ENCODE results near the gene PGC.
A peak's percentile ranks its signal among the peaks of the same experiment; 100 is the strongest.

PGC gene

DNA sequence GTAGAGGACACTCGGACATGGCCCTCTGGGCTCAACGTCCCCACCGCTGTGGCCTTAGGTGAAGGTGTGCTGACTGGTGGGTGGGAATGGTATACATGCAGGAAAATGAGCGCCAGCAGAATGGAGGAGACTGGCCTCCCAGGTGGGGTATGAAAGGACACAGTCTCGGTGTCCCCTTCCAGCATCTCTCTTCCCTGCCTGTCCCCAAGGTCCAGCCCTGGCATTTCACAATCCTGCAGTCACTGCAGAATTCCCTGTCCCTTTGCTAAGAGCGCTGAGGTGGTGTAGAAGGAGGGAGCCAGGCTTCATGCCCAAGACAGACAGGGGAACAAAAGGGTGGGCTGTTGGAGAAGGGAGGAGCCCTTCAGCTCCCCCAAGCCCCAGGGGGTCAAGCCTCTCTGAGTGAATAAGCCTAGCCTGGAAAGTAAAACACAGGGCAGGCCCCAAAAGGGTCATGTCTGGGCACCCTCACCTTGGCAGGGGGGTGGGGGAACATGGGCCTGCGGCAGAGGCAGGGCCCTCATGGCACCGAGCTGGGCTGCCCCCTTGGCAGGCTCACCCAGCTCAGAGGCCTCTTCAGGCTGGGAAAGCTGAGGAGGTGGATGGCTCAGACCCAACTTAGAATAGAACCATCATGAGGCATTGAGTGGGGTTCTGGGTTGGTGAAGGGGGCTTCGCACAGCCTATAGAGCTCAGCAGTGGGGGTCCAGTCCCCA lies 35.7 kb downstream of the PGC start:
- DNase-seq: no peak

DNA sequence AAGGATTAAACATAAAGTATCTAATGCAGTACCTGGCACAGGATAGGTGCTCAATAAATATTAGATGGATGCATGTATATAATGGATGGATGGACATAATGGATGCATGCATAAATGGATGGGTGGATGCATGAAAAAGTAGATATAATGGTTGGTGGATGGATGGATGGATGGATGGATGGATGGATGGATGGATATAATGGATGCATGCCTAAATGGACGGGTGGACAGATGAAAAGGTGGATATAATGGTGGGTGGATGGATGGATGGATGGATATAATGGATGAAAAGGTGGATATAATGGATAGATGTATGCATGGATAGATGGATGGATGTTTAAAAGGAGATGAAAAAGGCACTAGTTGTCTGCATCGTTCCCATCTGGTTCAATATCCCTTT lies 37.8 kb downstream of the PGC start:
- no peak for DNase-seq

- no peak for DNase-seq
Measured at GRCh38 chr6:41708856-41709255, 38.3 kb downstream of the PGC start.

DNA sequence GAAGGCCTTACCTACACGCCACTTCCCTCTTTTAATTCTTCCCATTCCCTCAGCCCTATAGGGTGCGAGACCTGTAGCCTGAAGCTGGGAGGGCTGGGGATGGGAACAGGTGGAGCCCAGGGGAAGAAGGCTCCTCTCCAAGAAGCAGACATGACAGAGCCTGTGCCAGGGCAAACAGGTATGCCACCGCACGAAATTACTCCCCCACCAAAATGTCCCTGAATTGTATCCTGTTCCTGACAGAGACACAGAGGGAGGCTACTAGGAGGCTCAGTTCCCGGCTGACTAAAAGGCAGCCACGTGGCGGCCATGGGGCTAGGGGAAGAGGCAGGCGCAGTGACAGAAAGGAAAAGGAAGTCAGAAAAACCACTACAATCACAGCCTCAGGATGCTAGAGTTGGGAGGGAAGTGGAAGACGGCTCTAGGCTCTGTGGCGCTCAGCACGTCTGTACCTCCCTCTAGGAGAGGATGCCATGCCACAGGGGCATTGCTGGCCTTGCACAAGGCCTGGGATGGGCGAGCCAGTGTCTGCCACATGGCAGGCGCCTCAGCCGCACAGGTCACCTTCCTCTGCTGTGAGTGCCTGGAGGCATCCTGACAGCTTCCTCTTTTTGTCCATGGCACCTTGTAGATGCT lies 39.5 kb downstream of the PGC start:
- DNase-seq: no peak

GRCh38 chr6:41706876-41707564 lies 40.2 kb downstream of the PGC start:
- DNase-seq: peak; percentile 57

DNA sequence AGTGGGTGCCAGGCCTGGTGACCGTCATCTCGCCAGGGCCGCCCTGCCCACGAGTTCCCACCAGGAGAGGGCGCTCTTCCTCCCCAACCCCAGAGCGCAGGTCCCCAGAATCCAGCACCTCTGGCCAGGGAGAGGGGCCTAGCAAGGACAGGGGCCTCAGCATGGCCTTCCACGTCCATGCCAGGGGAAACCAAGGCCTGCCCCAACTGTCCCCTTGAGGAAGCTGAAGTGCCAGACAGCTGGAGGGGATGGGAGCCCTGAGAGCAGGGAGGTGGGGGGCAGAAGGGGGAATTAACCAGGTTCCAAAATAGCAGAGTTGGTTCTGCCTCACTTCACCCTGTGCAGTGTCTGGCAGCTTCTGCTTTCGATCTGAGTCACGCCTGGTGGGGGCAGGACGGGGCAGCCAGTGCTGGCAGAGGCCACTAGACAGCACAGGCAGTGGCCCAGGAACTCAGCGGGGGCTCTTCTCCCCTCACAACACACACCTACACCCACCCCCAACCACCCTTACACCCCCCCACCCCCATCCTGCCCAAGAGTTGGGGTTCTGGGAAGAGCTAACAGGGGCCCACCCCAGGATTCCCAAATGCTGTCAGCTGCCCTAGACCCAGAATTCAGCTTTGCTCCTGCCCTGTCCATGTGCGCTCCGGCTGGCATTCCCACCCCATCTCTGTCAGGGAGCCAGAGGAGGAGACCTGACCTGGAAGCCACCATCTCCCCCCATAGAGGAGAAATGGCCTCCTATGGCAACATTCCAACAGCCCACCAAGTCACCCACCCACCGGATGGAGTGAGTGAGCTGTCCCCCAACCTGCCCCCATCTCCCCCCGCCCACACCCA lies 41.0 kb downstream of the PGC start:
- DNase-seq: peak; percentile 55

- no peak for DNase-seq
Measured at GRCh38 chr6:41705311-41705995, 41.7 kb downstream of the PGC start.

GRCh38 chr6:41704656-41705310 lies 42.4 kb downstream of the PGC start:
- DNase-seq: no peak

DNA sequence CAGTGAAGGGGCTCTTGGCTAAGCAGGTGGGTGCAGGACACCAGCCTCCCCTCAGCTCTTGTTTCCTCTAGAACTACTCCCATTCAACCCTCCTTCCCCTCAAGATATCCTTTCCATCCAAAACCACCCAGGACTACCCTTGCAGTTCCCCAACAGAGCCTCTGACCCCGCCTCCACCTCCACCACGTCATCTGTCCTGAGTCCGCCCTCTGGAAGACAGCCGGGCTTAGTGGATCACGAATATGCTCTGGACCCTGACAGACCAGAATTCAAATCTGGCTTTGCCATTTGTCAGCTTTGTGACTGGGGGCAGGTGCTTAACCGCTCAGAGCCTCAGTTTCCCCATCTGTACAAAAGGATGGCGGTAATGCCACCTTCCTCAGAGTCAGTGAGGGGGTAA lies 43.2 kb downstream of the PGC start:
- no peak for DNase-seq

- no peak for DNase-seq
Measured at GRCh38 chr6:41702771-41703494, 44.3 kb downstream of the PGC start.

GRCh38 chr6:41702089-41702745 lies 45.0 kb downstream of the PGC start:
- DNase-seq: no peak

DNA sequence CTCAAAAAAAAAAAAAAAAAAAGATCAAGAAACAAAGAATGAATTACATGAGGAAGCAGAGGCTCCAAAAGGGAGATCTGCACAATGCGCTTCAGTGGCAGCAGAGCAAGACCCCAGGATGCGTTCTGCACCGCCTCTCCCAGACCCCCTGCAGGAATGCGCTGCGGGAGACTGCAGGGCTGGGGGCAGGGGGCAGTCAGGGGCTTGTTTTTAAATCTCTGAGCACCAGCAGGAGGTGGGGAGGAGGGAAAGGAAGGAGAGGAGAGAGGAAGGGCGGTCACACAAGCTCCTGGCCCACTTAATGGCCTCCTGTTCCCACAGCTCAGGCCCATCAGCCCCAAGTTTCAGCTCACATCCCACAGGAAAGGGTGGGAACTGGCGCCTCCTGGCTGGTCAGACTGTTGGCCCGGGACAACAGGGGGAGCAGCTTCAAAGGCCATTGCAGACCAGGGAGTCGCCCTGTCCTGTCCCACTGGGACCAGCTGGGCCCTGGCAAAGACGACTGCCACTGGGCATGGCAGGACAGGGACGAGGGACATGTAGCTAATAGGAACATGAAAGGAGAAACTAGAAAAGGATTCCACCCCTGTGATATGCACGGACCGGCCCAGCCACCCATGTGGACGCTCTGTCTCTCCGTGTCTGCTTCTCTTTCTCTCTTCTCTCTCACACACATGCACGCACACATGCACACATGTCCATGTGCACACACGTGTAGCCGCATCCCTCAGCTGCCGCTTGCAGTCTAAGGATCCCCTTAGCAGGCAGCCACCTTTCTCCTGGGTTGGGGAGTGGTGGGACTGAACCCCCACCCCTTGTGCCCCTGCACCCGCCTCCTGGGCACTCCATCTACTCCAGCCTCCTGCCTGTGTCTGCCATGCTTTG lies 46.5 kb downstream of the PGC start:
- DNase-seq: no peak

- DNase-seq: no peak
Measured at GRCh38 chr6:41699063-41699462, 48.1 kb downstream of the PGC start.

GRCh38 chr6:41697861-41698781 lies 49.1 kb downstream of the PGC start:
- DNase-seq: peak; percentile 98

DNA sequence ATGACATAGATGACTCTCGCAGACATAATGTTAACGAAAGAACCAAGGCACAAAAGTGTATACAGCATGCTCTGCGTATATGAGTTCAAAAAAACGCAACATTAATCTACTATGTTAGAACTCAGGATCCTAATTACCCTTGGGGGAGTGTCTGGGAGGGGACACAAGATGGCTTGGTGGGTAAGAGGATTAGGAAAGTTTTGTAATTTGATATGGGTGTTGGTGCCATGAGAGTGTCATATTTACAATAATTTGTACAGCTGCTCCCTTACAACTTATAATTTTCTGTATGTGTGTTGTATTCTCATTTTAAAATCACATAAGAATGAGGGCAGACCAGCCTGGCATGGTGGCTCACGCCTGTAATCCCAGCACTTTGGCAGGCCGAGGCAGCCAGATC lies 50.4 kb downstream of the PGC start:
- no peak for DNase-seq

GRCh38 chr6:41695825-41696224 lies 51.4 kb downstream of the PGC start:
- DNase-seq: no peak

GRCh38 chr6:41694815-41695526 lies 52.2 kb downstream of the PGC start:
- peak; percentile 40 for DNase-seq
